GM12892 (cell line): ENCODE measurements around the gene ZEB2.

Experiments used
- DNase-seq: peaks from one replicate; pipeline ENCODE4 v3.0.0; 2011; ENCODE audit not compliant: insufficient read length
- FAIRE-seq: peaks from 2 replicates; lab custom pipeline; 2011; peaks lifted over from hg19 to GRCh38; lab: Jason Lieb, UNC
- POLR2A ChIP-seq: IDR thresholded peaks from 2 replicates; pipeline ENCODE4 v1.6.1; 2011; ENCODE audit warnings: low read depth, low read length, control low read depth
- POLR2AphosphoS5 ChIP-seq: IDR thresholded peaks from 2 replicates; pipeline ENCODE4 v1.6.1; 2011; ENCODE audit warnings: low read depth, low read length, control low read depth
- TAF1 ChIP-seq: IDR thresholded peaks from 2 replicates; pipeline ENCODE4 v1.6.1; 2011; ENCODE audit warnings: low read depth, mild to moderate bottlenecking, control low read depth, low read length, borderline replicate concordance

ZEB2 gene

DNA sequence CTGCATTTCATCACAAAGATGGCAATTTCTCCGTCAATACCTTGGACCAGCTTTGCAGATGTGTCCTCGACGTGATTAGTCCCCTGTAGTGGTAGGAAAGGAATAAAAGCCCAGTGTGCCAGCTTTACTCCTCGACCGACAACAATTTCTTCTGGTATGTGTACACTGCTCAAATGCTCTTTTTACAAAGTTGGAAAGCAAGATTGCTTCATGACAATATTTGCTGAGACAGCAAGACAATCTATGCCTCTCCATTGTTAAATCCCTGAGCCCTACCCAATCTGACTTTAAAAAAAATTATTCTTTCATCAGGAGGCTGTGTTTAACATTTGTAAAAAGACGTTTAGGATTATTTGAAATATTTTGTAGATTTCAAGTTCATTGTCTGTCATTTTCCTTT lies 27.6 kb upstream of the ZEB2 start:
- DNase-seq (no peak), FAIRE-seq (no peak)
- TF ChIP-seq POLR2AphosphoS5 (no peak), TAF1 (no peak), POLR2A (no peak)

DNA sequence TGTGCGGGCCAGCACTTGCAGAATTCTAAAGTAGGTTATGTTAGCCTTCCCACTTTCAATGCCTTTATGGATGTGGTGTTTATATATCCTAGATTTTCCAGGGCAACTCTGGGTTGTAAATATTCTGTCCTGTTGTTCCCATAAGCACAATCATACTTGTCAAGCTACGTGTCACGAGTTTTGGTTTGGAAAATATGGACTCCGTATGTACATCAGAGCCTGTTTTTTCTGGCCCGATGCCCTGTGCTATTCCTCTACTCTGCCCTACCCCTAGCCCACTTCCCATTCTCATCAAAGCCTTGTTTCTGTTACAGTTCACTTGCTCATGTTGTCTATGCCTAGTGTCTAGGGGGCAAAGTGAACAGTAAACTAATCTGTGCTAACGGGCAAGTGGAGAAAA lies 27.0 kb upstream of the ZEB2 start:
- FAIRE-seq: no peak
- DNase-seq: no peak

DNA sequence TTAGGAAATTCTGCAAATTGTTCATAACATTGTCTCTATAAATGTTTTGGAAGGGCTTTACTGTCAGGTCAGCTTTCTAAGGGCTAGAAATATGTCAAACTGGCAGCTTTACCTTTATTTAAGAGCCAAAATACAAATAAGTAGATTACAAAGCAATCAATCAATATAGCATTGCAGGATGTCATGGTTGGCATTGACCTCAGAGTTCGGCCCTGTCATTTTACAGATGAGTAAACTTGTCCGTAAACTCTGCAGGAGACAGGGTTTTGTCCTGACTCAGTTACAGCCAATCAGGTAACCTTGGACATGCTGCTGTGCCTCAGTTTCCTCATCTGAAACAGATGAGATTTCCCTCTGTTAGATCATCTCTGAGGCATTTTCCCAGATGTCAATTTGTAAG lies 25.9 kb upstream of the ZEB2 start:
- FAIRE-seq (no peak), DNase-seq (no peak)
- TF ChIP-seq POLR2AphosphoS5: no peak
- TF ChIP-seq TAF1: no peak
- no peak for TF ChIP-seq POLR2A

More for the DNA sequence above, 27.0 kb upstream of the ZEB2 start:
- TF ChIP-seq POLR2AphosphoS5 (no peak), POLR2A (no peak), TAF1 (no peak)

DNA sequence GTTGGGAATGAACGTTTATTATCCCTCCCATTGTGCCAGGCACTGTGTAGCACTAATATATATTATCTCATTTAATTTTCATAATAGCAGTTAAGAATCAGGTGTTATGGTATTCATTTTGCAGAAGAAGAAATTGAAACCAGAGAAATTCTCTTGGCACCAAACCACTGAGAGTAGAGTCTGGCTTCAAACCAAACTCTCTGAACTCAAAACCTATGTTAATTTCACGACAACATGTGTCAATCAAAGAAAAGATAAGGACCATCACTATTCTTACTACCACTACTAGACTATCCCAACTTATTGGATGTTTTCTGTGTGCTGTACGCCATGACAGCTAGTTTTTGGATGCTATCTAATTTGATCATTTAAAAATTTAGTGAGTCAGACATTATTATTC lies 24.1 kb upstream of the ZEB2 start:
- DNase-seq (no peak), FAIRE-seq (no peak)
- TF ChIP-seq TAF1 (no peak), POLR2AphosphoS5 (no peak), POLR2A (no peak)

DNA sequence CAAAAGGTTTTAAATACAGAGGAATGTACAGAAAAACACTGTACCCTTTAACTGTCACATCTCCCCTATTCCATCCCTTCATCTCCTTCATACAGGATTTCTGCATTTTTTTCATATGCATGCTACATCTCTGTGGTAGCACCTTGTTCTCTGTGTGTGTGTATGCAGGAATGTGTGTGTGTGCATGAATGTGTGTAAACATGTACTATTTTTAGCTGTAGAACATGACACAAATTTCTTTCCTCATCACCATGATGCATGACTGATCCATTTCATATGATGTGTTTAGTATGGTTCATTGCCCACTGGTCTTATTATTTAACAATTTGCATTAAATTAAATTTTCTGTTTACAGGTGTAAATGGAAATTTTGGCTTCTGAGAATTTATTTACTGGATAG lies 21.5 kb upstream of the ZEB2 start:
- TF ChIP-seq POLR2A: no peak
- no peak for TF ChIP-seq TAF1
- no peak for TF ChIP-seq POLR2AphosphoS5
- no peak for FAIRE-seq
- no peak for DNase-seq

DNA sequence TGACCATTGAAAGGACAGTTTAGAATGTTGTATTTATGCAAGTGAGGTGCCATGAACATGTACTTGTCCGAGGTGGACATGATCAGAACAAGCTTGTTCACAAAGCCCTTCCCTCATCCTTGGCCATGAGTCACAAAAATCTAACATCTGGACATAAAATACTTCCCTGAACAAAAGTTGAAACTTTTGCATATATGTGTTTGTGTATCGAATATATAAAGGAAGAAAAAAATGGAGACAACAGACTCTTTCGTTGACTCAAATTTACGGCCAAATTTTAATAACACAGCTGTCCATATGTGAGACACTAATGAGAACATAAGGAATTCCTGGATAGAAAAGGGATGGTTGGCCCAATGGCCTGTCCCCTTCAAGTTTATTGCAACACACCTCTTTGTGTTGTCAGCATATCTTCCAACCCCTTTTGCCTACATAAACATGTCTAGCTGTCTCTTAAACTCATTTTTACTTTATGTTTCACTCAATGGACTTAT lies 19.4 kb upstream of the ZEB2 start:
- DNase-seq: no peak
- no peak for FAIRE-seq
- no peak for TF ChIP-seq TAF1
- TF ChIP-seq POLR2A: no peak
- TF ChIP-seq POLR2AphosphoS5: no peak

DNA sequence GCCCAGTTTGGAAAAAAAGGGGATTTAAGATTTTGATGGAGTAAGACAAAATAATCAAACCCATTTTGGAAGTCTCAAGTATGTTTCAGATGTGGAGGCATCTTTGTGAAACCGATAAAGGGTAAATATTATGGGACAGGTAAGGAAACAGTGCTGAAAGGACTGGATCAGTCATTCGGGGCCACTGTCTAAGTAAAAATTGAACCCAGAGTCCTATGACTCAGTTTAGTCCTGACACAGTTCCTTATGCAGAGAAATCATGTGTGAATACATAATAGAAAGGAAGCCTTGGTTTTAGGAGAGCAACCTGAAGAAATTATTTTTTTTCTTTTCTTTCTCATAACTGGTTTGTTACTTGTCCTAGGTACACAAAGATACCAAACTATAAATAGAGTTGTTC lies 15.4 kb upstream of the ZEB2 start:
- FAIRE-seq (no peak), DNase-seq (no peak)
- no peak for TF ChIP-seq POLR2AphosphoS5
- no peak for TF ChIP-seq TAF1
- TF ChIP-seq POLR2A: no peak

DNA sequence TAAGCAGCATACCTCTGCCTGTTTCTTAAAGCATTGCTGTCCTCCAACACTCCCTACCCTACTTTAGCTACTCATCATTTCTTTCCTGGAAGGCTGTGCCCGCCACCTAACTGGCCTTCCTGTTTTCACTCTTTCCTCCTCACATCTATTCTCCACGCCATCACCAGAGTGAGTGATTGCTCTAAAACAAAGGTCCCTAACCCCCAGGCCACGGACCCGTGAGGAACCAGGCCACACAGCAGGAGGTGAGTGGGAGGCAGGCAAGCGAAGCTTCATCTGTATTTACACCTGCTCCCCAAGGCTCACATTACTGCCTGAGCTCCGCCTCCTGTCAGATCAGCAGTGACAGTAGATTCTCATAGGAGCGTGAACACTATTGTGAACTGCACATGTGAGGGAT lies 13.3 kb upstream of the ZEB2 start:
- TF ChIP-seq POLR2A (no peak), POLR2AphosphoS5 (no peak), TAF1 (no peak)
- no peak for FAIRE-seq
- no peak for DNase-seq

DNA sequence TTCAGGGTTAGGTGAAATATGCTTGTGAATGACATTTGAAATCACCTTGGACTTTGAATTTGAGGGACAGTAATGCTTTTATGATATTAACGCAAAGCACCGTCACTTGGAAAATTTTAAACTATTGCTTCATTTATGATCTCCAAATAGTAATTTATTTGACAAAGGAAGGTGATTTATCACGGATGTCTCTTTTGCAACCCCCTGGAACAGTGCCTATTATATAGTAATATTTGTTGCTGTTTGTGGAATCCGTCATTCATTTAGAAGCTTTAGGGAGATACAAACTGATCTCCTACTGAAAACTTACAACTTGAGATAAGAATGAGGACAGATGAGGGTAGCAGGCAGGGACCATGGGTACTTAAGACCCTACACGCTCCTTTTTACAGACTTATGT lies 10.7 kb upstream of the ZEB2 start:
- no peak for DNase-seq
- FAIRE-seq: no peak
- no peak for TF ChIP-seq POLR2A
- TF ChIP-seq POLR2AphosphoS5: no peak
- TF ChIP-seq TAF1: no peak

DNA sequence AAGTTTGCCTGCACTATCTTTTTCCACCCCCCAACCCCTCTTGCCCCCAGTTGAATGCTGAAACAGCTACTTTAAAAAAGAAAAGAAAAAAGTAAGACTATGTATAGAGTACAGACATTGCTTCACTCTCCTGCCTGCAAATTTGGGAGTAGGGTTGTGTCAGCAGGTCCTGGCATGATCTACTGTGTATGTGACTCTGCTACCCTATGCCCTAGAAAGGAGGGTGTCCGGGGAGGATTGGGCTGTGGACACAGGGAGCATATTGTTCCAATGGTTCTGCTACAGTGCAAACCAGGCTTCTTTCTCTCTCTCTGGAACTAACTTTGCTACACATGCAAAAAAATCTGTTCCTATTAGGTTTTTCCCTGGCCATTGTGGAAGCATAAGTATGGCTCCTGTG lies 9.9 kb upstream of the ZEB2 start:
- DNase-seq (no peak), FAIRE-seq (no peak)
- TF ChIP-seq TAF1 (no peak), POLR2A (no peak), POLR2AphosphoS5 (no peak)

DNA sequence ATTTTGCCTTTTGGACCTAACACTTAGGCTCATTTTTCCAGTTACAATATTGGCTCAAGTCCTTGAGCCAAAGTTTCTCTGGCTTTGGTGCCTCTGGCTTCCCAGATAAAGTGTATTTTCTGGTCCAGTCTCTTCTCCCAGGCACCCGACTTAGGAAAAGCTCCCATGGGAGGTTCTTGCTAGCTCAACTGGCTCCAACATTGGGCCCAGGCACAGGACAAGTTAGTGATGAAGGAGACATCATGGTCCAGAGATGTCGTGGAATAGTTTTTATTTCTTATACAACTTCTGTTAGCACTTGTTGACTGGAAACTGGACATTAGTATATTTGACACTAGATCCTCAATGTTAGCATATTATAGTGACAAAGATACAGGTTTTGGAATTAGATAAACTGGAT lies 8.2 kb upstream of the ZEB2 start:
- FAIRE-seq: no peak
- no peak for DNase-seq
- TF ChIP-seq TAF1: no peak
- TF ChIP-seq POLR2AphosphoS5: no peak
- no peak for TF ChIP-seq POLR2A

DNA sequence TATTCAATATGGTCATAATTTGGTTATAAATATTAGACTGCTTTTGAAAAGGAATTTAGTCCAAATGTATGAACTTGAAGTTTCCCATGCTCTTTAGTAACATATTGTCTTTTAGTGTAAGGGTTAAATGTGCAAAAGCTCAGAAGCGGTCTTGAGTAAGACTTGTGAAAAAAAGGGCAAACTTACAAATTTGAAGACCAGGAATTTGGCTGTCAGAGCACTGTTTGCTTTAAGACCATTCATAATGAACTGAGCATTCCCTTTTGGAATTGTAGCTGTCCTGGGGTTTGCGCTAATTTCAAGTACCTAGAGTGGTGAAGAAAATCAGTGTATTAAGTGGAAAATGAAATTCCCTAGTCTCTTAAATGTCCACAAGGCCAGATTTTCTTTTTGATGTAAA lies 6.9 kb upstream of the ZEB2 start:
- TF ChIP-seq POLR2A (no peak), POLR2AphosphoS5 (no peak), TAF1 (no peak)
- FAIRE-seq: no peak
- no peak for DNase-seq
